ENCODE data around the gene SLC25A20.
"Not testable (repeated sequence)": the region's sequence is repeated elsewhere in the genome, so short reads cannot be mapped to it uniquely, and the experiment has no call there.

The SLC25A20 gene

DNA sequence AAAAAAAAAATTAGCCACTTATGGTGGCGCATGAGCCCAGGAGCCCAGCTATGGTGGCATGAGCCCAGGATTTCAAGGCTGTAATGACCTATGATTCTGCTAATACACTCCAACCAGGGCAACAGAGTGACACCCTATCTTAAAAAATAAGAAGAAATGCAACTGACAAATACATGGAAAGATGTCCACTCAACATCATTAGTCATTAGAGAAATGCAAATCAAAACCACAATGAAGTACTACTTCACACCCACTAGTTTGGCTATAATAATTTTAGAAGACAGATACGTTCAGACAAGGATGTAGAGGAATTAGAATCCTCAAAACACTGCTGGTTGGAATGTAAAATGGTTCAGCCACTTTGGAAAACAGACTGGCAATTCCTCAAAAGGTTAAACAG lies 61.5 kb downstream of the SLC25A20 start:
- no peak for DNase-seq

GRCh38 chr3:48835650-48836366 lies 62.9 kb downstream of the SLC25A20 start:
- DNase-seq: no peak

GRCh38 chr3:48832684-48833083 lies 66.0 kb downstream of the SLC25A20 start:
- DNase-seq: no peak

DNA sequence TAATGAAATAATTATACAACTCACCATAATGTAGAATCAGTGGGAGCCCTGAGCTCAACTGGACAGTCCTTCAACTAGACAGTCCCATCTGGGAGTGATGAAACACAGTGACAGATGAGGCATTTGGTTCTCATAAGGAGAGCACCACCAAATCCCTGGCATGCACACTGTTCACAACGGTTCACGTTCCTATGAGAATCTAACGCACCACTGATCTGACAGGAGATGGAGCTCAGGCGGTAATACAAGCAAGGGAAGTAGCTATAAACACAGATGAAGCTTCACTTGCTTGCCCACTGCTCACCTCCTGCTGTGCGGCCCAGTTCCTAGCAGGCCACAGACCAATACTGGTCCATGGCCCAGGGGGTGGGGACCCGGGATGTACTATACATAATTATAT lies 68.0 kb downstream of the SLC25A20 start:
- no peak for DNase-seq

DNA sequence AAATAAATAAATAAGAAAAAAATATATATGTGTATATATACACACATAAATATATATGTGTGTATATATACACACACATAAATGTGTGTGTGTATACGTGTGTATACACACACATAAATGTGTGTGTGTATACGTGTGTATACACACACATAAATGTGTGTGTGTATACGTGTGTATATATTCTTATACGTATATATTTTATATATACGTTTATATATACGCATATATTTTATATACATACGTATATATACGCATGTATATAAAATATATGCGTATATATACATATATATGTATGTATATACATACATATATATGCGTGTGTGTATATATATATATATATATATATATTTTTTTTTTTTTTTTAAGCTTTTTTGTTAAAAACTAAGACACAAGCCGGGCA lies 69.2 kb downstream of the SLC25A20 start:
- not testable (repeated sequence) for DNase-seq

DNA sequence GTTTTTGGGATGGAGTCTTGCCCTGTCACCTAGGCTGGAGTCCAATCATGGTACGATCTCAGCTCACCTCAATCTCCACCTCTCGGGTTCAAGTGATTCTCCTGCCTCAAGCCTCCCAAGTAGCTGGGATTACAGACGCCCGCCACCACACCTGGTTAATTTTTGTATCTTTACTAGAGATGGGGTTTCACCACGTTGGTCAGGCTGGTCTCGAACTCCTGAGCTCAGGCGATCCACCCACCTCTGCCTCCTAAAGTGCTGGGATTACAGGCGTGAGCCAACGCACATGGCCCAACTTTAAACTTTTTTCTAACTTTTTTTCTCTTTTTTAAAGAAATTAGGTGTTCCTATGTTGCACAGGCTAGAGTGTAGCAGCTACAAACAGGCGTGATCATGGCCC lies 70.8 kb downstream of the SLC25A20 start:
- not testable (repeated sequence) for DNase-seq

GRCh38 chr3:48826451-48826850 lies 72.2 kb downstream of the SLC25A20 start:
- peak; percentile 7 for DNase-seq

DNA sequence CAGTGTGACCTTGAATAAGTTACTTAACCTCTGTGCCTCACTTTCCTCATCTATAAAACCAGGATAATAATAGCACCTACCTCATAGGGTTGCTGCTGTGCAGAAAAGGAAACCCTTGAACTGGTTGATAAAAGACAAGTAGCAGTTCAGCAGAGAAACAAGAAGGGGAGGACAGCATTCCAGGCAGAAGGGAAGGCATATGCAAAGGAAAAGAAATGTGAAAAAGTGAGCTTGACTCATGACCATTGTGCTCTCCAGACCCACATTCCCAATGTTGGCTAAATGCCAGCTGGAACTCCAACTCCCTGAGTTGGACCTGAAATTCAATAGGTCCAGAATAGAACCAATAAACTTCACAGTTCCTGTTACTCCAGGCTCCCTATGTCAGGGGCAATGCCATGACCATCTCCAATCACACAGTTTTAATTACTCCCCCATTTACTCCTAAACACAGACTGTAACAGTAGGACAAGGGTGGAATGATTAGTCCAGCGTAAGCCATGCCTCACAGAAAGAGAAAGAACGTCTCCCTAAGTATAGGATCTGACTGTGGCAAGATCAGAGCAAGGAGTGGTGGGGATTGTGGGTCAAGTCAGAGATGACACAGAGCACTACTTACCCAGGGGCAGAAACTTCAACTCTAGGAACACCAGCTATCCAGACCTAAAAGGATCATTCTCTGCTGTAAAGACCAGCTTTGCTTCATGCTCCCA lies 77.9 kb downstream of the SLC25A20 start:
- DNase-seq: peak; percentile 20

DNA sequence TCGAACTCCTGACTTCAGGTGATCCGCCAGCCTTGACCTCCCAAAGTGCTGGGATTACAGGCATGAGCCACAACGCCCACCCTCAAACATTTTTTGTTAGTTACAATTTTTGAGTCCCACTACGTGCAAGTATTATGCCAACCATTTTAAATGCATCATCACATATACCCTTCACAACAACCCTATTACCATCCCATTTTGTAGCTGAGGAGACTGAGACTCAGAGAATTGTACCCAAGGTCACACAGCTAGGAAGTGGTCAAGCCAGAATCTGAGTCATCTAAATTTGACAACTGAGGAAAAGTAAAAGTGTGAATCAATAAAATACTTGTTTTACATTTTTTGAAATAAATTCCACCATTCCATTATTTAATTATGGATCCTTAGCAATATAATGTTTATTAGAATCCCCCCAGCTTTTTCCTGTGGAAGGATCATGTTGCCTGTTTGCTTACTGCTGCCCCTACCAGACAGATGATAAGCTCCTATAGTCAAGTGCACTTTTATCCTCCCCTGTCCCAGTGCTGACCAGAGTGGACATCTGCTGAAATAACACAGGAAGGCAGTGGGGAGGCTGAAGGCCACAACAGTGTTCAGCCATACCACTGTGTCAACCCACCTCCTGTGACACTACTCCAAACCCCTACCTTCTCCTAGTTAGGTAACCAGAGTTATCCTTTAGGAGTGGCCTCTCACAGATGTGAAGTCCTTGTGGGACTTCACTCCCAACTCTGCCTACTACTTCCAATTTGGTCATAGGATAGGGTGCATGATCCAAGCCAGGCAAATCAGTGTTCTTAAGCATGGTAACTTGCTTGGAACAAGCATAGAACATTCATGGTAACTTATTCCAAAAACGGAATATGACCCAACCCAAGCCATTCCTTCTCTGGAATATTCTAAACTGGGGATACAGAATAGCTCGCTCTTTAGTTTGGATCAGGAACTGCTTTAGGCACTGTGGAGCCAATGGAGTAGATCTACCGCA lies 79.2 kb downstream of the SLC25A20 start:
- no peak for DNase-seq

DNA sequence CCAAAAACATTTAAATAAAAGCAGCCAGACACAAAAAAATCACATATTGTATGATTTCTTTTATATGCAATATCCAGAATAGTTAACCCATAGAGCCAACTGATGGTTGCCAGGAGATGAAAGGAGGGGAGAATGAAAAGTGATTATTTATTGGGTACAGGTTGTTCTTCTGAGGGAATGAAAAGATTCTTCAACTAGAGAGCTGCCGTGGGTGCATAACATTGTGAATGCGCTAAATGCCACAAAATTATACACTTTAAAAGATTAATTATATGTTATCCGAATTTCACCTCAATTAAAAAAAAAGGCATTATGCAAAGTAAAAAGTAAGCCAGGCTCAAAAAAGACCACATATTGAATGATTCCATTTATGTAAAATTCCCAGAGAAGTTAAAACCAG lies 87.2 kb downstream of the SLC25A20 start:
- DNase-seq: no peak

Measured in kidney glomerular epithelial cell (primary cell).